Right ventricle myocardium inferior (tissue), 1 donor: ENCODE data around the gene PIP5K1C. TPM values are rescaled to one million over a fixed set of nuclear protein-coding genes. Genes with fewer than 3 reads are reported as not detected.
"Not testable (repeated sequence)": the region's sequence is repeated elsewhere in the genome, so short reads cannot be mapped to it uniquely, and the experiment has no call there.

Source experiments
- ATAC-seq: fragments of 200-7000 bp; cut with Tn5 transposase; one replicate; pipeline ENCODE4 v1.9.1; 2020; ENCODE audit warnings: mild to moderate bottlenecking, moderate library complexity
- DNase-seq: peaks from one replicate; pipeline ENCODE4 v3.0.0; 2021; ENCODE audit errors: missing footprints
- intact Hi-C: fragments of 100-400 bp; cut with DNase I; formaldehyde crosslinking; loops from one replicate; pipeline ENCODE4 v1.11.0; 2022
- total RNA-seq: library from RNA; stranded (reverse); fragmentation: NEBNext Ultra II Directional; extraction: Animal tissue kit (Norgen Biotek cat#: 25700); gene quantifications from one replicate; pipeline ENCODE4 v1.2.1, GENCODE V29; 2021
- donor health status: DM: no; HTN: yes; CAD: no; lungs with severe emphysema.

PIP5K1C gene
- total RNA-seq, 1 donor from 2014 or later, result 34.7 TPM

GRCh38 chr19:3590991-3591659 is 109.1 kb downstream of the PIP5K1C start:
- ATAC-seq (no peak), DNase-seq (no peak)
- intact Hi-C loops, result no loop called here

- intact Hi-C loops, result no loop called here
- no peak for ATAC-seq
- DNase-seq, result no peak
These were observed 110.3 kb downstream of the PIP5K1C start for GRCh38 chr19:3589949-3590348.

GRCh38 chr19:3589439-3589838 is 110.8 kb downstream of the PIP5K1C start:
- intact Hi-C loops, result no loop called here
- ATAC-seq (no peak), DNase-seq (no peak)

GRCh38 chr19:3586707-3587346 is 113.4 kb downstream of the PIP5K1C start:
- intact Hi-C loops, result loop anchor here (2.0 kb wide), 1 partner anchor 32 kb away; no protein-coding TSS in a partner anchor
- no peak for DNase-seq
- ATAC-seq, result no peak

- ATAC-seq (no peak), DNase-seq (no peak)
- intact Hi-C loops, result loop anchor here (2.0 kb wide), 1 partner anchor 33 kb away; no protein-coding TSS in a partner anchor
These were observed 114.1 kb downstream of the PIP5K1C start for GRCh38 chr19:3586127-3586626.

DNA sequence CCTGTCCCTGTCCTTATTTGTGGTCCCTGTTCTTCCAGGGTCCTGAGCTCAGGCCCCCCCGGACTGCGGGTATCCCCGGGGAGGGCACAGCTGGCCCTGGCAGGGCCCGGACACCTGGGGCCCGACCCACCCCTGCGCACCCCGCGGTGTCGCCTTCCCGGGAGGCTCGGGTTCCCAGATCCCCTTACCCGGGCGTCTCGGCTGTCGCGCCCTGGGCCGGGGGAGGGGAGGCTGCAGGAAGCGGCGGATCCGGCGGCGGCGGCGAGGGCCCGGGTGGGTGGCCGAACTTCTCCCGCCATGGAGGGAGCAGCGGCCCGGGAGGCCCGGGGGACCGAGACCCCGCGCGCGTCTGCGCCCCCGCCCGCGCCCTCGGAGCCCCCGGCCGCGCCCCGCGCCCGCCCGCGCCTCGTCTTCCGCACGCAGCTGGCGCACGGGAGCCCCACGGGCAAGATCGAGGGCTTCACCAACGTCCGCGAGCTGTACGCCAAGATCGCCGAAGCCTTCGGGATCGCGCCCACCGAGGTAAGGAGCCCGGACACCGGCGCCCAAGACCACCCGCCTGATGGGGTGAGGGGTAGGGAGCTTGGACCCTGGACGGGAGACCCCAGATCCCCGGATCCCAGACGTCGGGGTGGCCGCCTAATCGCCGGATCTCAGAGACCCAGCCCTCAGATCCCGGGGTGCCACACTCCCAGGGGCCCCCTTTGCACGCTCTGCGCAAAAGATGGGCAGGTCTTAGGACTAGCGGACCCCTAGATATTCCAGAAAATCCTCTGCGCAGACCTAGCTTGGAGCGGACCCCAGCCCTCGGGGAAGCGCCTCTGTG is 114.8 kb downstream of the PIP5K1C start, which contains the start of gene GIPC3:
Gene GIPC3 (plus strand): TSS at position 178 of the 826 bp plus-strand sequence. CDS start 120 bp downstream, at position 298.
- intact Hi-C loops, result loop anchor here (2.0 kb wide), 1 partner anchor 33 kb away; no protein-coding TSS in a partner anchor
- DNase-seq (no peak), ATAC-seq (no peak)

DNA sequence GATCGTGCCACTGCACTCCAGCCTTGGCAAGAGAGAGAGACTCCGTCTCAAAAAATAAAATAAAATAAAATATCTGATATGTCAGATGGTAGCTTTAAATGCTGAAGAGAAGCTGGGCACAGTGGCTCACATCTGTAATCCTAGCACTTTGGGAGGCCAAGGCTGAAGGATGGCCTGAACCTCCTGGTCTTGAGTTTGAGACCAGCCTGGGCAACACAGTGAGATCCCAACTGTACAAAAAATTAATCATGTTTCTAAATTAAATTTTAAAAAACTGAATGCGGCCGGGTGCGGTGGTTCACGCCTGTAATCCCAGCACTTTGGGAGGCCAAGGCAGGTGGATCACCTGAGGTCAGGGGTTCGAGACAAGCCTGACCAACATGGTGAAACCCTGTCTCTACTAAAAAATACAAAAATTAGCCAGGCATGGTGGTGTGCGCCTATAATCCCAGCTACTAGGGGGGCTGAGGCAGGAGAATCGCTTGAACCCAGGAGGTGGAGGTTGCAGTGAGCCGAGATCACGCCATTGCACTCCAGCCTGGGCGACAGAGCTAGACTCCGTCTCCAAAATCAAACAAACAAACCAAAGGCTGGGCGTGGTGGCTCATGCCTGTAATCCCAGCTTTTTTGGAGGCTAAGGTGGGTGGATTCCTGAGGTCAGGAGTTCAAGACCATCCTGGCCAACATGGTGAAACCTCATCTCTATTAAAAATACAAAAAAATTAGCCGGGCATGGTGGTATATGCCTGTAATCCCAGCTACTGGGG is 116.0 kb downstream of the PIP5K1C start:
- DNase-seq, ATAC-seq, intact Hi-C loops: not testable (repeated sequence)

GRCh38 chr19:3581792-3582191 is 118.5 kb downstream of the PIP5K1C start:
- DNase-seq, intact Hi-C loops, ATAC-seq: not testable (repeated sequence)

Other genes starting within 250 kb of the PIP5K1C start
- not detected for gene SMIM24, start 219.9 kb downstream of the PIP5K1C start, total RNA-seq
- gene SMIM44, start 217.0 kb downstream of the PIP5K1C start, total RNA-seq, result not detected
- gene DOHH, start 199.8 kb downstream of the PIP5K1C start, total RNA-seq, result 11.1 TPM
- 19.4 TPM for gene FZR1, start 194.2 kb downstream of the PIP5K1C start, total RNA-seq
- gene TEKTIP1, start 161.3 kb downstream of the PIP5K1C start, total RNA-seq, result not detected
- 23.7 TPM for gene MFSD12, start 142.9 kb downstream of the PIP5K1C start, total RNA-seq
- gene HMG20B, start 127.5 kb downstream of the PIP5K1C start, total RNA-seq, result 37.0 TPM
- gene GIPC3, start 115.0 kb downstream of the PIP5K1C start, total RNA-seq, result 2.7 TPM
- gene TBXA2R, start 93.6 kb downstream of the PIP5K1C start, total RNA-seq, result 4.1 TPM
- gene CACTIN, start 73.7 kb downstream of the PIP5K1C start, total RNA-seq, result 12.6 TPM
- gene TJP3, start 7.9 kb upstream of the PIP5K1C start, total RNA-seq, result 0.62 TPM
- 12.7 TPM for gene APBA3, start 61.2 kb upstream of the PIP5K1C start, total RNA-seq
- 73.8 TPM for gene MRPL54, start 62.2 kb upstream of the PIP5K1C start, total RNA-seq
- not detected for gene RAX2, start 71.8 kb upstream of the PIP5K1C start, total RNA-seq
- 0.43 TPM for gene MATK, start 85.9 kb upstream of the PIP5K1C start, total RNA-seq
- not detected for gene ZFR2, start 168.6 kb upstream of the PIP5K1C start, total RNA-seq
- not detected for gene ATCAY, start 180.2 kb upstream of the PIP5K1C start, total RNA-seq
- gene NMRK2, start 232.6 kb upstream of the PIP5K1C start, total RNA-seq, result 627 TPM